Spleen (tissue), 7 donors: ENCODE measurements around the gene EIF1AD.

Experiments
- CTCF ChIP-seq, 11 experiments: fragments of 200-600 bp in 7 of 11; fragments of 450-650 bp in 4 of 11; sonication (generic) in 4 of 11; IDR thresholded peaks in 8 of 11; conservative IDR thresholded peaks in 3 of 11; 1 replicate in 7 of 11; 2 replicates in 4 of 11; pipeline versions ENCODE4 v1.4.0 to v1.8.0; 2016 to 2021; ENCODE audit warnings: antibody characterized with exemption in 11 of 11, inconsistent platforms in 4 of 11, mild to moderate bottlenecking in 1 of 11
- POLR2A ChIP-seq, 3 donors: fragments of 450-650 bp; IDR thresholded peaks; one replicate each; pipeline ENCODE4 v1.5.1; 2017; ENCODE audit warnings: antibody characterized with exemption in 3 of 3, mild to moderate bottlenecking in 1 of 3
- donor health status: DM: no; HTN: no; CAD: no; lungs with moderate emphysema.
- donor health status: DM: no; HTN: no; CAD: no.
- donor health status: DM: no; HTN: no; CAD: no.

GRCh38 chr11:66007201-66007634 is 5.3 kb upstream of the EIF1AD start:
- TF ChIP-seq POLR2A (IDR thresholded peaks at IDR 0.05) = no peak
- TF ChIP-seq CTCF (IDR thresholded peaks at IDR 0.05 in 8 of 11, conservative IDR thresholded peaks at IDR 0.05 in 3 of 11) = no peak
